Dermis microvascular lymphatic vessel endothelial cell (primary cell): Measurements from ENCODE around the gene NPHS2. TPM values are rescaled to one million over a fixed set of nuclear protein-coding genes. Genes with fewer than 3 reads are reported as not detected.
"Not testable (repeated sequence)": the region's sequence is repeated elsewhere in the genome, so short reads cannot be mapped to it uniquely, and the experiment has no call there.

Source experiments
- DNase-seq, 2 donors: peaks; one replicate each; pipeline versions ENCODE4 v3.0.0 to v3.0.0-alpha.2; 2010; ENCODE audit warnings: low read depth in 2 of 2
- total RNA-seq: library from RNA; depleted of rRNA; stranded (reverse); fragments of >200 nt; gene quantifications from 2 replicates; pipeline ENCODE4 v1.2.1, GENCODE V29; 2014

NPHS2 gene
- total RNA-seq, 1 donor from 2014 or later: not detected

GRCh38 chr1:179547021-179547535 lies 28.7 kb downstream of the NPHS2 start:
- DNase-seq: no peak

GRCh38 chr1:179545321-179545720 lies 30.4 kb downstream of the NPHS2 start:
- no peak for DNase-seq

GRCh38 chr1:179541774-179542173 lies 34.0 kb downstream of the NPHS2 start:
- DNase-seq: no peak

GRCh38 chr1:179530352-179530751 lies 45.4 kb downstream of the NPHS2 start:
- no peak for DNase-seq

- no peak for DNase-seq
Observed at GRCh38 chr1:179529482-179530195, 46.1 kb downstream of the NPHS2 start.

GRCh38 chr1:179518544-179518943 lies 57.2 kb downstream of the NPHS2 start:
- not testable (repeated sequence) for DNase-seq

GRCh38 chr1:179516976-179517705 lies 58.6 kb downstream of the NPHS2 start:
- no peak for DNase-seq

- no peak for DNase-seq
Observed at GRCh38 chr1:179510038-179510437, 65.7 kb downstream of the NPHS2 start.

- DNase-seq: no peak
Observed at GRCh38 chr1:179509384-179509783, 66.4 kb downstream of the NPHS2 start.

GRCh38 chr1:179506199-179506598 lies 69.5 kb downstream of the NPHS2 start:
- no peak for DNase-seq

Other genes with a start within 250 kb of the NPHS2 start
- under 0.01 TPM in 1 of 2 replicates, not detected in the other for gene AXDND1, start 210.0 kb downstream of the NPHS2 start, total RNA-seq
- gene TDRD5, start 15.9 kb upstream of the NPHS2 start, total RNA-seq: 0.13 and 0.51 TPM in 2 replicates
- 0.13 and 0.51 TPM in 2 replicates for gene FAM163A, start 167.3 kb upstream of the NPHS2 start, total RNA-seq